Naive B cell (primary cell): ENCODE results near the gene KCNH1. TPM values are rescaled to one million over a fixed set of nuclear protein-coding genes. Genes with fewer than 3 reads are reported as not detected.
A peak's percentile ranks its signal among the peaks of the same experiment; 100 is the strongest.

ENCODE experiments used
- ATAC-seq, 2 donors: fragments of 150-1000 bp; cut with Tn5 transposase; 2 replicates each; pipeline ENCODE4 v1.10.0; 2021; ENCODE audit warnings: low read depth in 2 of 2, mild to moderate bottlenecking in 2 of 2, moderate library complexity in 2 of 2
- DNase-seq: peaks from one replicate; pipeline ENCODE4 v3.0.0; 2022
- H3K27ac Mint-ChIP-seq, 6 donors: one replicate each; pipeline ENCODE4 v1.8.0; 2020 to 2022; ENCODE audit warnings: mild to moderate bottlenecking in 6 of 6, mixed read lengths in 6 of 6, moderate library complexity in 5 of 6, inconsistent platforms in 2 of 6
- H3K27me3 Mint-ChIP-seq, 3 donors: one replicate each; pipeline ENCODE4 v1.8.0; 2021 to 2022; ENCODE audit warnings: mixed read lengths in 3 of 3, mild to moderate bottlenecking in 1 of 3
- H3K36me3 Mint-ChIP-seq, 2 donors: one replicate each; pipeline ENCODE4 v1.8.0; 2020 to 2022; ENCODE audit warnings: mixed read lengths in 2 of 2, inconsistent platforms in 1 of 2, mild to moderate bottlenecking in 1 of 2
- H3K4me1 Mint-ChIP-seq, 3 donors: one replicate each; pipeline ENCODE4 v1.8.0; 2020 to 2022; ENCODE audit warnings: mixed read lengths in 3 of 3, inconsistent platforms in 1 of 3, mild to moderate bottlenecking in 1 of 3, moderate library complexity in 1 of 3
- H3K4me3 Mint-ChIP-seq, 8 donors: one replicate each; pipeline ENCODE4 v1.8.0; 2020 to 2022; ENCODE audit warnings: mild to moderate bottlenecking in 8 of 8, mixed read lengths in 8 of 8, moderate library complexity in 8 of 8, inconsistent platforms in 2 of 8
- H3K9me3 Mint-ChIP-seq, 7 donors: one replicate each; pipeline ENCODE4 v1.8.0; 2020 to 2022; ENCODE audit warnings: mixed read lengths in 7 of 7, mild to moderate bottlenecking in 5 of 7, inconsistent platforms in 2 of 7, moderate library complexity in 1 of 7
- polyA plus RNA-seq, 6 donors: library from polyadenylated mRNA; unstranded; fragments of 300-500 nt; fragmentation: Illumina TruSeq; gene quantifications; one replicate each; pipeline ENCODE4 v1.2.3, GENCODE V29; 2021; ENCODE audit warnings: low read depth in 6 of 6

KCNH1 gene
- polyA plus RNA-seq, 6 donors from 2014 or later = not detected

DNA sequence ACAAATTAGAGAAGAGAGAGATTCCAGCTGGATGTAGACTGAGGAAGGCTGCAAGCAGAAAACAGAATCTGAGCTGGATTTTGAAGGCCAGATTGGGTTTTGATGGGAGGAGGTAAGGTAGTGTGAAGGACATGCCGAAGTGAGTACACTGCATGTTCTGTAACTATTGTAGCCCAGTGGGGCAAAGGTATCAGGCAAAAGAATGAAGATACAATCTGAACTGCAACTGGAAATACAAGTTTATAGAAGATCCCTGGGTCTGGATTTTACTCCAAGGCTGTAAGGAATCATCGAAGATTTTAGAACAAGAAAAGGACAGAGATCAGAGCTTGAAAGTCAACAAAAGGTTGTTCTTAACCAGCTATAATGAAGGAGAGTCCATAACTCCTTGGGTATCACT lies 382.0 kb downstream of the KCNH1 start:
- ATAC-seq (no peak), DNase-seq (no peak)
- H3K36me3 Mint-ChIP-seq = no peaks in the 10 kb centered on the region
- no peak overlapping the region for H3K4me3 Mint-ChIP-seq
- no peaks in the 10 kb centered on the region for H3K9me3 Mint-ChIP-seq
- no peaks in the 10 kb centered on the region for H3K4me1 Mint-ChIP-seq
- no peak overlapping the region for H3K27ac Mint-ChIP-seq
- peaks cover 8 to 31% (median 9%) of the 10 kb centered on the region in 3 donors for H3K27me3 Mint-ChIP-seq

DNA sequence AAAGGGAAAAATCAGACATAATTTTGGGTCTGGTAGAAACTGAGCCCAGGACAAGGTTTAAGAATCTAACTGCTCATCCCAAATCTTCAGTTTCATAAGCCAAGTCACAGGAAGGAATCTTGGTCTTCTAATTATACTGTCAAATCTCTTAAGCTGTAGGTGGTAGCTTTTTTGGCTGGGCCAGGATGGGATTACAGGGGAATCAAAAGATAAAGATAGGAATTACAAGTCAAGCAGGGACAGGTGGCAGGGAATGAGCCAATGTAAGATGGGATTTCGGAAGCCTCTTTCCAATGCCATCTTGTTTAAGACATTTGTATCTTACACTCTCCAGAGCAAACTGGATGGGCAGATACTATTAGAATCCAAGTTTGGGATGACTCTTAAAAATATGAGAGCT lies 383.5 kb downstream of the KCNH1 start:
- DNase-seq = no peak
- no peak for ATAC-seq
- Mint-ChIP-seq H3K36me3 (no peaks in the 10 kb centered on the region), H3K27ac (no peak overlapping the region), H3K4me1 (no peaks in the 10 kb centered on the region), H3K27me3 (peaks cover 5 to 22% (median 8%) of the 10 kb centered on the region in 3 donors), H3K9me3 (no peaks in the 10 kb centered on the region), H3K4me3 (no peak overlapping the region)

DNA sequence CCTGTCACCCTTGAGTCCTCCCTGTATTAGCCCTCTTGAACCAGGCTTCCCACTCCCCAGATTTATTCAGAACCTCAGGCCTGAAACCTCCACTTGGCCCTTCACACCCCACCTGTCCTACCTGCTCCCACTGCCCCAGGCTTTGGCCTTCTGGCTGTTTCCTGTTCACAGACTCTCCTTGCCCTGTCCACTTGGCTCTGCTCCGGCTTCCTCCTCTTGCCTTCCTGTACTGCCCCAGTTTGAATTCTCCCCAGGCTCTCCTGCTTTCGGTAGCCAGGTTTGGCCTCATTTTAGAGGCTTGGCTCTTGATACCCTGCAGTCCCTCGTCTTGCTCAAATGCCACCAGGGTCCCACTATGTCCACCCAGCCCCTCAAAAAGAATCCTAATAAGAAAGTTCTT lies 385.2 kb downstream of the KCNH1 start:
- DNase-seq = no peak
- no peak overlapping the region for H3K27ac Mint-ChIP-seq
- ATAC-seq = no peak
- no peaks in the 10 kb centered on the region for H3K36me3 Mint-ChIP-seq
- H3K9me3 Mint-ChIP-seq = no peaks in the 10 kb centered on the region
- peak overlapping the region in 1 of 8 donors; percentile 61 for H3K4me3 Mint-ChIP-seq
- no peaks in the 10 kb centered on the region for H3K4me1 Mint-ChIP-seq
- H3K27me3 Mint-ChIP-seq = peaks cover 5 to 14% (median 8%) of the 10 kb centered on the region in 3 donors

DNA sequence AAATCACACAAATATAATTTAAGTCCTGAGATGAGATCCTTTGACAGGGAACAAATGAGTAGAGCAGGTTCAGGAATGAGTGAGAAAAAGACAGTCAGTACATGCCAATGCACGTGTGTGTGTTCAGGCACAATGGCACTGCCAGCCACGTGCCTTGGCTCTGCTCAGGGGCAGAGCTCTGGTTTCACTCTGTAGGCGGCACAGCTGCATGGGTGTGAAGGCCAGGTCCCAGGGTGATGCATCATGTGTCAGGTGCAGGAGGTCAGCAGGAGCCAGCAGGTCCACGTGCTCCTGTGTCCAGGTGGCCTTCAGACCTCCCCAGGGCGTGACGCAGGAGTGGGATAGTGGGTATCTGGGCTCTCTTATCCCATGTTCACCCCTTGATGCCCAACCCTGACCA lies 386.1 kb downstream of the KCNH1 start:
- Mint-ChIP-seq H3K9me3 (no peaks in the 10 kb centered on the region), H3K27ac (no peak overlapping the region), H3K27me3 (peaks cover 5 to 14% (median 8%) of the 10 kb centered on the region in 3 donors), H3K36me3 (no peaks in the 10 kb centered on the region), H3K4me1 (no peaks in the 10 kb centered on the region), H3K4me3 (no peak overlapping the region)
- no peak for ATAC-seq
- DNase-seq = no peak

DNA sequence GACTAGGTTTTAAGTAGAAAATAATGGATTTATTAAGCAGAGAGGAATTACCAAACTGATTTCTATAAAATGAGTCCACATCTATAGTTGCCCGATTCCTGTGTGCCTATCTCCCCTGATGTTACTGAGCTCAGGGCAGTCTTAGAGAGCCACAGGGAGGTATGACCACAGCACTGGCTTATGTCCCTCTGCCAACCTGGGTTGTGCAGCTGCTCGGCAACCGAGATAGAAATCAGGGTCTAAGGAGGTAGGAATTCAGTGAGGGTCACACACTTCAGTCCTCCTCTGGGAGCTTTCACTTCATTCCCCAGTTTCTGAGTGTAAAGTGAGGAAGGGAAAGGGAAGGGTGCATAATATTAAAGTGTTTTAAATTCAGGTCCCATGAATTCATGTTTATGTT lies 386.8 kb downstream of the KCNH1 start:
- Mint-ChIP-seq H3K27ac (no peak overlapping the region), H3K9me3 (no peaks in the 10 kb centered on the region), H3K27me3 (peaks cover 8 to 14% (median 8%) of the 10 kb centered on the region in 3 donors), H3K4me1 (no peaks in the 10 kb centered on the region), H3K4me3 (no peak overlapping the region), H3K36me3 (no peaks in the 10 kb centered on the region)
- ATAC-seq (no peak), DNase-seq (no peak)

DNA sequence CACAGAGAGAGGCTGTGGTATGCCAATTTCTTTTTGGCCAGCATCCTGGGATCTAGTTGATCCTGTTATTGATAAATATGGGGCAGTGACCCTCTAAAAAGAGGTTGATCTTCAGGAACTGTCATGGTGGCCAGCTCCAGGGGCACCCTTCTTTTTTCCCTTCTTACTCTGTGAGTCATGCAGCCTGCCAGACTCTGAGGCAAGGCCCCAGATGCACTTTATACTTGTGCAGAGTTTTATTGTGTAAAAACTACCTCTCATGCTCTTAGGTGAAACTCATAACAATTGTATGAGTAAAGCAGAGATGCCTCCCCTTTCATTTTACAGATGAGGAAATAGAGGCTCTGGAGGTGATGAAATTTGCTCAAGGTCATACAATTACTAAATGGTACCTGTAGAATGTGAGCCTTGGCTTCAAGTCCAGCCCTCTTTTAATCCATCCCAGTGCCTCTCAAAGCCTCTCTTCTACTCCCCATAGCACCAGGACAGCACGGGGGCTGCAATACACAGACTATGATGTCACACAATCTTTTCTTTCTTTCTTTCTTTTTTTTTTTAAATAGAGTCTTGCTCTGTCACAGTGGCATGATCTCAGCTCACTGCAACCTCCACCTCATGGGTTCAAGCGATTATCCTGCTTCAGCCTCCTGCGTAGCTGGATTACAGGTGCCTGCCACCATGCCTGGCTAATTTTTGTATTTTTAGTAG lies 387.8 kb downstream of the KCNH1 start:
- peaks cover 7 to 11% (median 8%) of the 10 kb centered on the region in 3 donors for H3K27me3 Mint-ChIP-seq
- no peaks in the 10 kb centered on the region for H3K4me1 Mint-ChIP-seq
- H3K9me3 Mint-ChIP-seq = no peaks in the 10 kb centered on the region
- ATAC-seq (no peak), DNase-seq (no peak)
- no peak overlapping the region for H3K27ac Mint-ChIP-seq
- H3K36me3 Mint-ChIP-seq = no peaks in the 10 kb centered on the region
- H3K4me3 Mint-ChIP-seq = no peak overlapping the region

DNA sequence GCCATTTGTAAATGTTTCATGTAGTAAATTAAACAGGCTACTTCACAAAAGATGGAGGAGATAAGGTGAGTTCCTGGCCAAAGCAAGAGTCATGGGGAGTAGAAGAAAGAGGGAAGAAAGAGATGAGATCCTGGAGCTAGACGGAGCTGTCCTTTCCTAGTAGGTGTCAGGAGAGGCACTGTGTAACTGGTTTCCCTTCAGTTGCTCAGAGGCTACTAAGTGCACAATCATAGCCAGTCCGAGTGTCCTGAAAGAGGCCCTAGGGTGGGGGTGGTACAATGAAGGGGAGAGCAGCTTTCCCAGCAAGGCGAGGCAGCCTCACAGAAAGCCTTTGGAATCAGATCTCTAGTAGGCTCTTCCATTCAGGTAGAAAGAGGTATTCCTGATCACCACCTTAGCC lies 390.9 kb downstream of the KCNH1 start:
- H3K4me1 Mint-ChIP-seq = no peaks in the 10 kb centered on the region
- H3K4me3 Mint-ChIP-seq = no peak overlapping the region
- H3K27me3 Mint-ChIP-seq = peaks cover 3 to 7% (median 7%) of the 10 kb centered on the region in 3 donors
- DNase-seq = no peak
- no peak overlapping the region for H3K27ac Mint-ChIP-seq
- no peaks in the 10 kb centered on the region for H3K36me3 Mint-ChIP-seq
- ATAC-seq = no peak
- H3K9me3 Mint-ChIP-seq = no peaks in the 10 kb centered on the region

DNA sequence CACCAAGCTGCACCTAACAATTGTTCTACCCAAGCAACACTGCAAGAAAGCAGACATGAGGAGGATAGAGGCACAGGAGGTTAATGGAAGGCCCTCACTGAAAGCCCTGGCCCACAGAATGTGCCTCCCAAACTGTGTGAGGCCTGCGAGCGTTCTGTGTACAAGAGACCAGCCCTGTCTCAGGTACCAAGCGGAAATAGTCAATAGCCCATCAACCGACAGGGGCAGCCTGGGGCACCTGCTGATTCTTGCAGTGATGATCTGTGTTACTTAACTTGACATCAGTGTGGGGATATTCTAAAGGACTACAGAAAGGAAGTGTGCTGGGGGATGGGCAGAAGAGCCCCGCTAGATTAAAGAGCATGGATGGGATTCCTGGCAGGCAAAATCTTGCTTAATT lies 392.4 kb downstream of the KCNH1 start:
- DNase-seq (no peak), ATAC-seq (no peak)
- Mint-ChIP-seq H3K27ac (peak overlapping the region in 1 of 6 donors; percentile 45), H3K36me3 (no peaks in the 10 kb centered on the region), H3K4me1 (no peaks in the 10 kb centered on the region), H3K27me3 (peaks cover 8 to 16% (median 14%) of the 10 kb centered on the region in 3 donors), H3K9me3 (no peaks in the 10 kb centered on the region), H3K4me3 (peak overlapping the region in 1 of 8 donors; percentile 6)

DNA sequence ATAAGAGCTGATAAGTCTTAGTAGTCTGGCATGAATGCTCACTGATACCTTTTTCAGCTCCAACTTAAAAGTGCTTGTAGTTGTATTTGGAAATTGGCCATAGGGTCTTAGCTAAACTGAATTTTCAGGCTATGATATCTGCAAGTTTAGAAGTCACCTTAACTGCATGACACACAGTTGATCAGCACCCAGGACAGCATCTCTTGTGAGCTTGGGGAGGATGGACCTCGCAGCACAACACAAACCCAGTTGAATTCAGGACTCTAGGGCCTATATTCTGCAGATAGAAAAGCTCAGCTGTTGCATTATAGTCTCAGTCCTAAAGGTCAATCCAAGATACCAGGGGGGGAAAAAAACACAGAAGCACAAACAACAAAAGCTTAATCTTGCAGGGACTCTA lies 394.3 kb downstream of the KCNH1 start:
- no peak for ATAC-seq
- DNase-seq = no peak
- Mint-ChIP-seq H3K9me3 (peaks cover 0 to 2% (median 0%) of the 10 kb centered on the region in 7 donors), H3K27ac (no peak overlapping the region), H3K4me1 (no peaks in the 10 kb centered on the region), H3K4me3 (no peak overlapping the region), H3K36me3 (no peaks in the 10 kb centered on the region), H3K27me3 (peaks cover 18 to 29% (median 20%) of the 10 kb centered on the region in 3 donors)

DNA sequence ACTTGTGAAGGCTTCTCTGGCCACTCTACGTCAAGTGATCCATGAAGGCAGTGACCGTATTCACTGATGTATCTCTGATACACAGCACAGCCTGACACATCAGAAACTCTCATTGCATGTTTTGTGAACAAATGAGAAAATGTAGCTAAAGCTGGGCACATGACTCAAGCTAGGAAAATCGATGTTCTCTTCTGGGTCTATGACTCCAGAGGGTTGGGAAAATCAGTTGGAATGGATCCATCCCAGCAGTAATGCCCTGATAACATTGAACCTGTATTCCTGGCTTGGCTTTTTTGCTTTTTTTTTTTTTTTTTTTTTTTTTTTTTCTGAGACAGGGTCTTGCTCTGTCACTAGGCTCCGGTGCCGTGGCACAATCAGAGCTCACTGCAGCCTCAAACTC lies 395.7 kb downstream of the KCNH1 start:
- Mint-ChIP-seq H3K9me3 (peaks cover 0 to 2% (median 0%) of the 10 kb centered on the region in 7 donors), H3K27ac (no peak overlapping the region), H3K4me3 (no peak overlapping the region), H3K27me3 (peaks cover 18 to 29% (median 20%) of the 10 kb centered on the region in 3 donors), H3K4me1 (no peaks in the 10 kb centered on the region), H3K36me3 (no peaks in the 10 kb centered on the region)
- no peak for DNase-seq
- no peak for ATAC-seq

DNA sequence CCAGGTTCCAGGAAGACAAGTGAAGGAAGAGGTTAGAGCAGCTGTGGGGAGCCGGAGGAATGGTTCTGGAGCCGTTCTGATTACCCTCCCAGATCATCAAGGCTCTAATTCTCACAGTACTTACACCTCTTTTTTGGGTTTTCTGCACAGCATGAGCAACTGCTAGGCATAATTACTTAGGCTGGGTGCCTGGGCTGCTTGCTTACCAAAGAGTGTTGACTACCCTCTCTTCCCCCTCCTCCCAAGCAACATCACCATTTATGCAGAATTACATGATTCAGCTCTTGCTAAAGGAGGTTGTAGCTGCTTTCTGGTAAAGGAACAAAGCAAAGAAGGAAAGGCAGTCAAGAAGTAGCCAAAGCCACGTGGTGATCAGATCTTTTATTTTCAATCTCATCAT lies 397.2 kb downstream of the KCNH1 start:
- Mint-ChIP-seq H3K9me3 (peaks cover 0 to 2% (median 0%) of the 10 kb centered on the region in 7 donors), H3K4me1 (no peaks in the 10 kb centered on the region), H3K27ac (no peak overlapping the region), H3K4me3 (no peak overlapping the region), H3K27me3 (peaks cover 14 to 29% (median 20%) of the 10 kb centered on the region in 3 donors), H3K36me3 (no peaks in the 10 kb centered on the region)
- no peak for ATAC-seq
- DNase-seq = no peak

DNA sequence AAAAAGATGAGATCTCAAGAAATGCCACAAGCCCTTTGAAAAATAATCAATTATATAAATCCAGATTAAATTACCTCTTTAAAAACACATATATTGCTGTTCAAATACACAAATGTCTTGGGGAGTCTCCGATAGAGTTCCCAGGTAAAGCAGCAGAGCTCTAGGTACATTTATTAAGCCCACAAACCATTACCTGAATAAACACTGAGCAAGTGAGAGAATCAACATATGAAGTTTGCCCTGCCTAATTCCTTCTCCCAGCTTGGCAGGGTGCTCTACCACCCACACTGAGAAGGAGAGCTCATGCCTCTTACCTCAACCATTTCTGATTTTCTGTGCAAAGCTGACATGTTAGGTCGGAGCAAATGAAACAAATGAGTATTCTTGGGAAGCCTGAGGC lies 402.4 kb downstream of the KCNH1 start:
- Mint-ChIP-seq H3K36me3 (no peaks in the 10 kb centered on the region), H3K4me1 (no peaks in the 10 kb centered on the region), H3K27me3 (peaks cover 6 to 15% (median 13%) of the 10 kb centered on the region in 3 donors), H3K4me3 (no peak overlapping the region), H3K9me3 (peaks cover 0 to 2% (median 0%) of the 10 kb centered on the region in 7 donors), H3K27ac (no peak overlapping the region)
- no peak for DNase-seq
- no peak for ATAC-seq

DNA sequence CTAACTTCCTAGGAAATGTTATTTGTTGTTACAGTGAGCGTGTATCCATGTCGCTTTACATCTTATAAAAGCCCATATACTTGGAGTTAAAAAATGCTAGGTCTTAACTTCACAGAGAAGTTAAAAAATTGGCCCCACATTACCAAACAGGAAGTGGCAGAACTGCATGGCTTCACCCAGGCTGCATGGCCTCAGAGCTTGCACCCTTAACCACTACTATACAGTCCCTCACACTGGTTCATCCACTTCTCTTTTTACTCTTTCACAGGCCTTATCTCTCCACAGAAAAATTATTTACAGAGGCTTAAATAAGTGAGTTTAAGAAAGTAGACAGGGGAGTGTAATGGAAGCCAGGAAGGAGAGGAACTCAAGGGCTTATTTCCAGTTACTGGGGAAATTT lies 402.8 kb downstream of the KCNH1 start:
- Mint-ChIP-seq H3K9me3 (peaks cover 0 to 2% (median 0%) of the 10 kb centered on the region in 7 donors), H3K27ac (no peak overlapping the region), H3K4me3 (no peak overlapping the region), H3K27me3 (peaks cover 6 to 13% (median 12%) of the 10 kb centered on the region in 3 donors), H3K36me3 (no peaks in the 10 kb centered on the region), H3K4me1 (no peaks in the 10 kb centered on the region)
- DNase-seq (no peak), ATAC-seq (no peak)

DNA sequence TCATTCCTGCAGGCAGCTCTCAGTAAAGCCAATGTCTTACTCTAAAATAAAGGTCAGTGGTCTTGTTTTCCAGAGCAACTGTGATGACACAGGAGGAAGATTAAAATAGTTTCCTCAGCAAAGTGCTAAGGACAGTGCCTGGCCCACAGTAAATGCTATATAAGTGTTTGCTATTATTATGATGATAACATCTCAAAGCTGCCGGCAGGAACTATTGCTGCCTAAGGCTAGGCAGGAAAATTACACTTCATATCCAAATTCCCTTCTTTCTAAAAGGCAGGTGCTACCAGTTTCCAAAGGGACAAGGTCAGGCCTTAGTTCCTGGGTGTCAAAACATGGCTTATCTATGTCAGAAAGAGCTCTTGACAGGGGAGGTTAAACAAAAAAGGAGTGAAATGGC lies 403.9 kb downstream of the KCNH1 start:
- DNase-seq (no peak), ATAC-seq (no peak)
- Mint-ChIP-seq H3K27me3 (peaks cover 0 to 14% (median 5%) of the 10 kb centered on the region in 3 donors), H3K9me3 (no peaks in the 10 kb centered on the region), H3K4me3 (no peak overlapping the region), H3K27ac (no peak overlapping the region), H3K36me3 (no peaks in the 10 kb centered on the region), H3K4me1 (no peaks in the 10 kb centered on the region)
